Measurements from ENCODE around the gene DDOST.
"Not testable (repeated sequence)": the region's sequence is repeated elsewhere in the genome, so short reads cannot be mapped to it uniquely, and the experiment has no call there.

The DDOST gene

DNA sequence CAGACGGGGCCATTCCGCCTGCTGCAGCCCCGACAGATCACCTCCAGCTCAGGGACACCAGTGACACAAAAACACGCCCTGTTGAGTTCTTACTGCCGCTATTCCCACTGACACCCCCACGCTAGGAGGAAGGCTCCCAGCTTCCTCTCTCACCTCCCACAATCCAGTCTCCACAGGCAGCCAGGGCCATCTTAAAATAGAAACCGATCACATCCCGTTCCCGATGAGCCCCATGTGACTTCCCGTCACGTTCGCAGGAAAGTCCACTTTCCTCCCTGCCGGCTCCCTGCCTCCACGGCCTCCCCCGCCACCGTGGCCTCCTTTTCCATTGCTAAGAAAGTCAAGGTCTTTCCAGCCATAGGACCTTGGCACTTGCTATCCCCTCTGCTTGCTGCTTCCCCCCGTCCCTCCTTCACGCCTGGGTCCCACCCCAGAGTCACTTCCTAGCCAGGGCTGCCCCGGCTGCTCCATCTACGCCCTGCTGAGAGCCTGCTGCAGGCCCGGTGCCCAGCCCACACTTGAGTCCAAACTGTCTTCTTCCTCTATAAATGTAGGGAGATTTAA lies 24.0 kb upstream of the DDOST start:
- no peaks in the 10 kb centered on the region for H3K9me3 ChIP-seq (replicated peaks in 1 of 11)
- peaks cover 27 to 51% (median 45%) of the 10 kb centered on the region in 10 experiments for H3K4me1 ChIP-seq
- no peak overlapping the region for H3K27ac ChIP-seq
- peaks cover 0 to 3% (median 0%) of the 10 kb centered on the region in 11 experiments; a peak in 1 of 22 replicates for H4K20me1 ChIP-seq
- no peak for TF ChIP-seq Cebpa-rat (IDR thresholded peaks at IDR 0.05)
- H3K9ac ChIP-seq, result no peak overlapping the region
- no peaks in the 10 kb centered on the region for H3K36me3 ChIP-seq
- H3K4me2 ChIP-seq, result peak overlapping the region in 10 of 11 experiments; percentile 17 to 50 (median 31); a peak in 16 of 22 replicates
- no peaks in the 10 kb centered on the region for H3K27me3 ChIP-seq
- no peak overlapping the region for H3K4me3 ChIP-seq

DNA sequence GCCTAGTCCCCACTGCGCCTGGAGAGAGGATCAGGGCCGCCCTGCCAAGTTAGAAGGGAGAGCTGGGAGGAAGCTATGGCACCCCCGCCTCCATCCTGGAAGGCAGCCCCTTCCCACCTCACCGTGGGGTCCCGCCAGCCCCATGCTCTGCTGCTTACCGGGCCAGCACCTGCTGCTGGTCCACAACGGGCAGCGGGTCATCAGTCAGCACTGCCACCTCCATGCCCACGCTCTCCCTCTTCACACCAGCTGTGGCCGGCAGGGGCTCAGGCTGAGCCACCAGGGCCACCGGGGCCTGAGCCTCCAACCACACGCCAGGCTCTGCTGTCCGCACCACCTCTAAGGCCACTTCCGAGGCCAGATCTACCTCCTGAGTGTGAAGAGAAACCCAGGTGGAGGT lies 23.5 kb upstream of the DDOST start:
- no peaks in the 10 kb centered on the region for H3K36me3 ChIP-seq
- H3K4me2 ChIP-seq, result peak overlapping the region in 9 of 11 experiments; percentile 17 to 50 (median 29); a peak in 9 of 22 replicates
- H4K20me1 ChIP-seq, result peaks cover 0 to 3% (median 0%) of the 10 kb centered on the region in 11 experiments; a peak in 1 of 22 replicates
- H3K27me3 ChIP-seq, result no peaks in the 10 kb centered on the region
- no peaks in the 10 kb centered on the region for H3K9me3 ChIP-seq (replicated peaks in 1 of 11)
- peak overlapping the region in 2 of 11 experiments; percentile 2 to 8; a peak in 2 of 22 replicates for H3K27ac ChIP-seq
- H3K9ac ChIP-seq, result no peak overlapping the region
- no peak overlapping the region for H3K4me3 ChIP-seq
- H3K4me1 ChIP-seq, result peaks cover 27 to 57% (median 49%) of the 10 kb centered on the region in 10 experiments
- no peak for TF ChIP-seq Cebpa-rat (IDR thresholded peaks at IDR 0.05)

DNA sequence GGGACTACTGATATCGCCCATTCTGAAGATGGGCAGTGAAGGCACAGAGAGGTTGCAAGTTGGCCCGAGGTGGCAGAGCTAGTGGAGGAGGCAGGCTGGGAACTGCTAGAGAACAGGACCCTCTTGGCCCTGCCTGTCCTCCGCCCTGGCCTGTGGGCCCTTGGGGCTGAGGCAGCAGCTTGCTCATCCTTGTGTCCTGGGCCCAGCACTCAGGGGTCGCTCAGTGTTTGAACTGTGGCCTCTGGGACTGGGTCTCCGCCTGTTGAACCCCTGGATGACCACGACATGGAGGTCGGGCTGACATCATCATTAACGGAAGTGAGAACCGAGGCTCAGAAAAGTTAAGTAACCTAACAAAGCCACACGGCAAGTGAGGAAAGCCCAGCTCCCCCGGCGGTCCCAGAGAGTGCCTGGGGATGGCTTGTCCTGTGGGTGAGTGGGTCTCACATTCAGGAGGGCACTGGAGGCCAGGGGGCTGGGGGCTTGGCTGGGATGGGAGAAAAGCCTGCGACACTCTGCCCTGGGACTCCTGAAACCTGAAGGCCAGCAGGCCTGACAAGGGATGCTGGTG lies 23.0 kb upstream of the DDOST start:
- no peaks in the 10 kb centered on the region for H3K36me3 ChIP-seq
- peaks cover 32 to 62% (median 55%) of the 10 kb centered on the region in 10 experiments for H3K4me1 ChIP-seq
- no peaks in the 10 kb centered on the region for H3K27me3 ChIP-seq
- H3K4me3 ChIP-seq, result no peak overlapping the region
- H4K20me1 ChIP-seq, result peaks cover 0 to 3% (median 0%) of the 10 kb centered on the region in 11 experiments; a peak in 1 of 22 replicates
- H3K9ac ChIP-seq, result no peak overlapping the region
- H3K27ac ChIP-seq, result peak overlapping the region in 2 of 11 experiments; percentile 2 to 8; a peak in 2 of 22 replicates
- peak overlapping the region in 6 of 11 experiments; percentile 48 to 84 (median 75); a peak in 7 of 22 replicates for H3K4me2 ChIP-seq
- no peak for TF ChIP-seq Cebpa-rat (IDR thresholded peaks at IDR 0.05)
- H3K9me3 ChIP-seq (replicated peaks in 1 of 11), result no peaks in the 10 kb centered on the region

DNA sequence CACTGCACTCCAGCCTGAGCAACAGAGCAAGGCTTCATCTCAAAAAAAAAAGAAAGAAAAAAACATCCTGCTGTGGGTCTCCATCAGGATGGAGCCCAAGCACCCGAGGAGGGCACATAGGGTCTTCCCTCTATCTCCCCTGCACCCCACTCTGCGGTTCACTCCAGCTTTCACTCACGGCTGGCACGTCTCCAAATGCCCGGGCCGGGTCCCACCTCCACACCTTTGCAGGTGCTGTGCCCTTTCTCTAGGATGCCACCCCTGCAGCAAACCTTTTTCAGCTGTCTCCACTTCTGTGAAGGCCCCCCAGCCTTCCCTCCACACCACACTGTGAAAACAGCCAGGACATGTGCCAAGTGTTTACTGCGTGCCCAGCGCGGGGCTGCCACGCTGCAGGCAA lies 22.4 kb upstream of the DDOST start:
- Histone ChIP-seq H4K20me1 (peaks cover 0 to 3% (median 0%) of the 10 kb centered on the region in 11 experiments; a peak in 1 of 22 replicates), H3K4me1 (peaks cover 37 to 67% (median 60%) of the 10 kb centered on the region in 10 experiments), H3K4me3 (no peak overlapping the region), H3K36me3 (no peaks in the 10 kb centered on the region), H3K9ac (no peak overlapping the region), H3K27me3 (no peaks in the 10 kb centered on the region), H3K27ac (no peak overlapping the region), H3K4me2 (peak overlapping the region in 7 of 11 experiments; percentile 20 to 87 (median 81); a peak in 9 of 22 replicates), H3K9me3 (replicated peaks in 1 of 11) (no peaks in the 10 kb centered on the region)
- TF ChIP-seq Cebpa-rat (IDR thresholded peaks at IDR 0.05), result no peak

DNA sequence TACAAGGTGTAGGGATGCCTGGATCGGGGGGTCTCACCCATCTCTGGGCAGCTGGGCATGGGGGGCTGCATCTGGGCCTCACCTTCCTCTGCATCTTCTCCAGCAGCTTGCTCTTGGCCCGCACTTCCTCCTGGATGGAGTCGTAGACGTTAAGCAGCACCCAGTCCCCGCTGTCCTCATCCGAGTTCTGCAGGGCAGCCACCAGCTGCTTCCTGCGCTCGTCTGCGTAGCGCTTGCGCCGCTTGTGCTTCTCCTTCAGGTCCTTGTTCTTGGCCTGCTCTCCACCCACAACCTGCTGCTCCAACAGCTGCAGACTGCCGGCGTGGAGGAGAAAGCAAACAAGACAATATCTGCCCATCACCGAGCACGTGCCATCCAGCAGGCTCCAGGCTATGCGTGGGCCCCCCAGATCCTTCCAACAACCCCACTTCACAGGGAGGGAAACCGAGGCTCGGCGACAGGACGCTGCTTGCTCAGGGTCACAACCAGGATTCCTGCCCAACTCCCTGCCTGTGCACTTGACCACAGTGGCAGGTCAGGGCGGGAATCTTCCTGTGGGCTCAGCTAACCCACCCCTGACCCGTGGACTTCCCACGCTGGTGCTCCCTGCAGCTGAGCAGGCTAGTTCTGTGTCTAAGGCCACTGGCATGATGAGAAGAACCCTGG lies 21.5 kb upstream of the DDOST start:
- Histone ChIP-seq H3K27me3 (no peaks in the 10 kb centered on the region), H3K4me1 (peaks cover 42 to 73% (median 66%) of the 10 kb centered on the region in 10 experiments), H3K27ac (peak overlapping the region in 6 of 11 experiments; percentile 23 to 68 (median 50); a peak in 8 of 22 replicates), H4K20me1 (peaks cover 0 to 3% (median 0%) of the 10 kb centered on the region in 11 experiments; a peak in 1 of 22 replicates), H3K4me3 (peak overlapping the region in 2 of 10 experiments; percentile 4 to 12; a peak in 1 of 20 replicates), H3K36me3 (no peaks in the 10 kb centered on the region), H3K4me2 (peak overlapping the region; percentile 69 to 87 (median 82)), H3K9me3 (replicated peaks in 1 of 11) (peaks cover 4 to 7% (median 6%) of the 10 kb centered on the region in 11 experiments), H3K9ac (peak overlapping the region in 6 of 11 experiments; percentile 10 to 56 (median 33); a peak in 5 of 22 replicates)
- TF ChIP-seq Cebpa-rat (IDR thresholded peaks at IDR 0.05), result no peak

DNA sequence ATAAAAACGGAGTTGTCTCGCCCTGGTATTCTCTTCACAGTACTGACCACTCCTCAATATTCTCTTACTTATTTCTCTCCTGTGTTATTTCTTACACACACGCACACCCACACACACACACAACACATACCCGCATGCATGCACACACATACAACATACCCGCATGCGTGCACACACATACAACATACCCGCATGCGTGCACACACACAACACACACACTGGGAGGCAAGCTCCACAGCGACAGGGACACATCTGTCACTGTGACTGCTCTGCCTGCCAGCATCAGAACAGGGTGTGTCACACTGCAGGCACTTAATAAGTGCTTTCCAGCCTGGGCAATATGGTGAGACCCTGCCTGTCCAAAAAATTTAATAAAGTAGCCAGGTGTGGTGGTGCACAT lies 20.8 kb upstream of the DDOST start:
- Histone ChIP-seq H3K4me3 (peak overlapping the region in 2 of 10 experiments; percentile 4 to 12; a peak in 2 of 20 replicates), H4K20me1 (peaks cover 0 to 3% (median 0%) of the 10 kb centered on the region in 11 experiments; a peak in 1 of 22 replicates), H3K36me3 (no peaks in the 10 kb centered on the region), H3K4me2 (peak overlapping the region; percentile 69 to 87 (median 82)), H3K4me1 (peaks cover 42 to 73% (median 66%) of the 10 kb centered on the region in 10 experiments), H3K9ac (peak overlapping the region in 4 of 11 experiments; percentile 10 to 56 (median 28); a peak in 3 of 22 replicates), H3K27ac (peak overlapping the region in 3 of 11 experiments; percentile 35 to 51 (median 35); a peak in 4 of 22 replicates), H3K27me3 (no peaks in the 10 kb centered on the region), H3K9me3 (replicated peaks in 1 of 11) (peaks cover 10 to 14% (median 13%) of the 10 kb centered on the region in 11 experiments)
- no peak for TF ChIP-seq Cebpa-rat (IDR thresholded peaks at IDR 0.05)

DNA sequence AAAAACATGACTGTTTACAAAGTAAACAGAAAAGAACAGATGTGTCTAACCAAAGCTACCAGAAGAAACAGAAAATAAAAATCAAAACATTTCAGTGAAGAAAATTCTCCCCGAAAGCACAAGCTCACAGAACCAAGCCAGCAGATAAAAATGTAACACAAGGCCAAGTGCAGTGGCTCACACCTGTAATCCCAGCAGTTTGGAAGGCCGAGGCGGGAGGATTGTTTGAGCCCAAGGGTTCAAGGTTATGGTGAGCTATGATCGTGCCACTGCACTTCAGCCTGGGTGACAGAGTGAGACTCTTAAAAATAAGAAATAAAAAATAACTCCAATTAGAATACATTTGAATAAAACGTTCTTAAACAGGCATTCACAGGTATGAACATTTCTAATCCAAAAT lies 19.1 kb upstream of the DDOST start:
- H3K27ac ChIP-seq, result no peak overlapping the region
- no peak for TF ChIP-seq Cebpa-rat (IDR thresholded peaks at IDR 0.05)
- H3K4me3 ChIP-seq, result no peak overlapping the region
- no peaks in the 10 kb centered on the region for H3K27me3 ChIP-seq
- peaks cover 10 to 17% (median 13%) of the 10 kb centered on the region in 11 experiments for H3K9me3 ChIP-seq (replicated peaks in 1 of 11)
- no peak overlapping the region for H3K9ac ChIP-seq
- H3K36me3 ChIP-seq, result no peaks in the 10 kb centered on the region
- H4K20me1 ChIP-seq, result peaks cover 0 to 3% (median 0%) of the 10 kb centered on the region in 11 experiments; a peak in 1 of 22 replicates
- peak overlapping the region in 4 of 11 experiments; percentile 73 to 81 (median 79); a peak in 5 of 22 replicates for H3K4me2 ChIP-seq
- peaks cover 36 to 65% (median 55%) of the 10 kb centered on the region in 10 experiments for H3K4me1 ChIP-seq

DNA sequence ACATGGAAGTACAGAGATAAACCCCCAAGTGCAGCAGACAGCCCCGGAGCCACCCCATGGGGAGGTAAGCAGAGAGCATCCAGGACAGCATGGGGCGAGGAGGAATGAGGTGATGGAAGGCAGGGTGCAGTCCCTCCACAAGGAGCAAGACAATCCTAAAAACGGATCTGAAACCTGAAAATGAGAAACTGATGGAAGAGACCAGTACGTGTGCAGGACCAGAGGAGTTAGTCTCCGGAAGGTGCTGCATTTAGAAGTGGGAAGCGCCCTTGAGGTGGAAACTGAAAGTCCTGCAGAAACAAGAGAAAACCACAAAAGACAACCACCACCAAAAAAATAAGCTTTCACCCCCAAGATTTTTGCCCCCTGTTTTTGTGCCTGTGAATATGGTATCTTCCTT lies 17.4 kb upstream of the DDOST start:
- Histone ChIP-seq H3K27me3 (no peaks in the 10 kb centered on the region), H3K4me3 (peak overlapping the region in 2 of 10 experiments; percentile 17 to 29; a peak in 2 of 20 replicates), H3K4me1 (peaks cover 27 to 50% (median 44%) of the 10 kb centered on the region in 10 experiments), H4K20me1 (0 out of 22 replicates have a peak, but pooled peaks cover 0 to 3% (median 0%) of the 10 kb centered on the region in 11 experiments), H3K27ac (peak overlapping the region in 4 of 11 experiments; percentile 24 to 44 (median 34); a peak in 4 of 22 replicates), H3K9me3 (replicated peaks in 1 of 11) (peaks cover 10 to 17% (median 13%) of the 10 kb centered on the region in 11 experiments), H3K9ac (peak overlapping the region in 3 of 11 experiments; percentile 2 to 34 (median 4); a peak in 1 of 22 replicates), H3K36me3 (no peaks in the 10 kb centered on the region), H3K4me2 (peak overlapping the region; percentile 59 to 86 (median 78))
- TF ChIP-seq Cebpa-rat (IDR thresholded peaks at IDR 0.05), result no peak

DNA sequence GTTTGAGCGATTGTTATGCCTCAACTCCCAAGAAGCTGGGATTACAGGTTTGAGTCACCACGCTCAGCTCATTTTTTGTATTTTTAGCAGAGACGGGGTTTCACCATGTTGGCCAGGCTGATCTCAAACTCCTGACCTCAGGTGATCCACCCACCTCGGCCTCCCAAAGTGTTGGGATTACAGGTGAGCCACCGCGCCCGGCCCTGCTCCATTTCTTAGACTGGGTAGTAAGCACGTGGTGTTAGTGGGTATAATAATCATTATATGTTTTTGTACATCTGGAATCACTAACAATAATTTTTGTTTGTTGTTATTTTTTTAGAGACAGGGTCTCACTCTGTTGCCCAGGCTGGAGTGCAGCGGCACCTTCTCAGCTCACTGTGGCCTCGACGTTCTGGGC lies 12.5 kb upstream of the DDOST start:
- not testable (repeated sequence) for H3K4me2 ChIP-seq, H3K36me3 ChIP-seq, H4K20me1 ChIP-seq, H3K4me3 ChIP-seq, H3K4me1 ChIP-seq, H3K27ac ChIP-seq, H3K27me3 ChIP-seq, H3K9ac ChIP-seq
- H3K9me3 ChIP-seq (replicated peaks in 1 of 11), result peaks cover 10 to 17% (median 13%) of the 10 kb centered on the region in 11 experiments
